Stimulated activated CD4-positive, alpha-beta T cell treated with anti-CD3 and anti-CD28 coated beads, Interleukin-2, amount 100 ng/mL, for 48 hours (primary cell): ENCODE results near the gene DAB1.
"Not testable (repeated sequence)": the region's sequence is repeated elsewhere in the genome, so short reads cannot be mapped to it uniquely, and the experiment has no call there.

ENCODE experiments used
- DNase-seq, 2 donors: peaks; one replicate each; pipeline ENCODE4 v3.0.0-alpha.2; 2020

The DAB1 gene

DNA sequence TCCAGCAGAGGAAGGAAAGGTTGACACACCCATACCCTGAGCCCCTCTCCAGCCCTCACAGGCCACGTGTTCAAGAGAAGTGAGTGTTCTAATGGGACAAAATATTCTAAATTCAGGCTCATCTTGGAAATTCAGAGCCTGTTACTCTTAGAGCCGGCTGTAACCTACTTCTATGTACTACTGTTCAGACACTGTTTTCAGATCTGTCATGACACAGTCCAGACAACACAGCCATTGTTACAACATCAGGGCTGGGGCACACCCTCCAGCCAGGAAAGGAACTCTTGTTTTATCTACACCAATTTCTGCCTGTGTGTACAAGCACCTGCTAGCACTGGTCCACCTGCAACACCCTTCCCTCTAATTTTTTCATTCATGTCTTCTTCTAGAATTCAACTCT lies 312.7 kb downstream of the DAB1 start:
- no peak for DNase-seq

DNA sequence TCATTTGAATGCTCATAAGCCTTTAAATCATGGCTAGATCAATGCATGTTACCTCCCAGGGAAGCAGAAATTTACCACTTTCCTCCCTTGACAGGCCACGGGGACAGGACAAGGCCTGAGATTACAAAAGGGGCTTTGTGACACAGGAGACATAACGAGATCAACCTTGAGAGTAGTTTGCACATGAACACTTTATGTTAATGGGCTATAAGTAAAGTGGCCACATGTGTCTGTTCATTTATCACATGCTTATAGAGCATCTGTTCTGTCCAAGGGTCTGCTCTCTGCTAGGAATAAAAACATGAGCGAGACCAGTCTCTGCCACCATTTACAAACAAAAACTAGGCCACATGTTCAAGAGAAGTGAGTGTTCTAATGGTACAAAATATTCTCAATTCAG lies 314.0 kb downstream of the DAB1 start:
- DNase-seq, result no peak

DNA sequence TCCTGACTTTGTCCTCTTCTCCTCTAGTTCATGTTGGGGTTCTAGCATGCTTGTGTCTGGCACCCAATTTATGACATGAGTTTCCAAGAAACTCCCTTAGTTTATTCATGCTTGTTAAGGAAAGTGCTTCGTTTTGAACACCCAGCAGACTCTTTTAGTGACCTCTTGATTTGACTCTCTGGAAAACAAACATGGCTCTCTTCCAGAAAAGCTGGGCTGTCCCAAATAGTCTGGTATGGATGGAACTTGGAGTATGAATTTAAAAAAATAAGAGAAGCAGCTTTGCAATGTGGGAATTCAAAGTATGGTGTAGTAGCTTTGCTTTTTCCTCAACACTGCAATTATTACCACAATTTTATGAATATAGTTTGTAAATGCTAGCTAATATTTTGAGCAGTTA lies 314.6 kb downstream of the DAB1 start:
- DNase-seq, result no peak

DNA sequence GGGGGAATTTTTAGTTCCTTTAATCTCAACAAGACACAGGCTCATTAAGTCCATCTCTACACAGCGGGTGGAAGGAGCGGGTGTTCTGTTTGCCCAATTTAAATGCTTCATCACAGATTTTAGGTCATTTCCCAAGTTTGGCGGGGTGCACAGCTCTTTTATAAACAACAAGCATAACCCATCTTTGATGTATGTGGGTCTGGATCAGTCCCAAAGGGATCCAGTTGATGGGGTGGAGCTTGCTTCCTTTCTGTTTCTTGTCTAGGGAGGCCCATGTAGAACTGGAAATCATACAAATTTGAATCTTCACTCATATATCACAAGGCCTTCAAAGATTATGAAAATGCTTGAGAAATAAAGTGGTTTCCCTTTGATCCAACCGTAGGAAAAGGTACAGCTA lies 317.6 kb downstream of the DAB1 start:
- no peak for DNase-seq

DNA sequence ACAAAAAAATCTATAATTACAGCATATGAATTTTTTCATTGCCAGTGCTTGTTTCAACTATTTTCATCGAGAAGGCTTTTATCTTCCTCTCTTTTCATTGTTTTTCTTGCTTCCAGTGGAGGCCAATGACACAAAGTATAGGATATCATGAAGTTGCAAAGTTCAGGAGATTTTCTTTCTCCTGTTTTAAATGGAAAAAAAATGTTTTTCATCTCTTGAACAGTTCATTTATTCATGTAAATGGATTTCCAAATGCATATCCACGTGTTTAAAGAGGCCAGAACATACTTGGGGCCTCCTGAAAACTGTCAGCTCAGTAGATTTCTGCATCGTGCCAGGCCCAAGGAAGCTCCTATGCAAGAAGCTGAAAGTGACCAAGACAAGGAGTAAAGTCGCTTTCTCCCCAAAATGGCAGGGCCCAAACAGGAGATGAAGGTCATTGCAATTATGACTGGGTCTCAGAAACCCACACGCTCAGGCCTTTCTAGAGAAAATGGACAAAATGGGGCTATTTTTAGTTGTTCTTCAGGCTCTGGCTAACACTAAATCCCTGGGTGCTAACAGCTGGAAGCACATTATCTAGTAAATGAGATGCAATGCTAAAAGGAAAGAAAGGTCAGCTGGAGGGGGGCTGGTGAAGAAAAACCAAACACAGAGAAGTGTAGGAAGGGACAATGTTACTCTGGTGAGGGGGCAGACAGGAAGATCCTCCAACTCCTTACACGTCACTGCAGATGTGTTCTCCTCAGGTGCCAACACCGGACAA lies 321.1 kb downstream of the DAB1 start:
- DNase-seq, result no peak

DNA sequence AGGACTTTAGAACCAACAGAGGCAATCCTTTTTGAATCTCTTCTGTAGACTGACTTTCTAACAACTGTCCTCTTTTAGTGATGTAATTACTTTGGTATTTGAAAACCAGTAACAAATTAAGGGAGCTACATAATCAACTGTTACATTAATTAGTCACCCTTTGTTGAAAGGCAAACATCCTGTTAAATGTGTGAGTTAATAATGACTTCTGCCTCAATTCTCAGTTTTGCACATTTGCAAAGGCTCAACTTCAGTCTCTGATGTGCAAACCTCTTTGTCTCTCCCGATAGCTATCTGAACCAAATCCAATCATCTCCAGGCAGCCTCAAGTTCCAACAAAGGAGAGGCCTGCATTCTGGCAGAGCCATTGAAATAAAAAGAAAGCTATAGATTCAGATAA lies 322.7 kb downstream of the DAB1 start:
- DNase-seq, result no peak

DNA sequence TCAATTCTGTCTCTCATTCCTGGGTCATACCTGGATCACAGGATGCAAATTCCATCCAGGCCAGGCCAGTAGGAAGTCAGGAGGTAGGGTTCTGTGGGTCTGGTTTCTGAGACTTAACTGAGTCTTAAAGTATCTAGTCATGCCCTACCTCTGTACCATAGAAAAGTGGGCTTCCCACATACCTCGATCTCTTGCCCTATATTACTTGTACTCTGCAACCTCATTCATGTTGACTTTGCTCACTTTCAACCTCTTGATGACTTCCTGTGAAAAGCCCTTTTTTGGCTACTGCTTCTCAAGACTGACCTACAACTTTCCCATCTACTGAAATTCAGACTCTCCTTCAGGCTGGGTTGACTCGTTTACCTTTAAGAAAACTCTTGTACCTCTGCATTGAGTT lies 329.1 kb downstream of the DAB1 start:
- DNase-seq, result no peak

DNA sequence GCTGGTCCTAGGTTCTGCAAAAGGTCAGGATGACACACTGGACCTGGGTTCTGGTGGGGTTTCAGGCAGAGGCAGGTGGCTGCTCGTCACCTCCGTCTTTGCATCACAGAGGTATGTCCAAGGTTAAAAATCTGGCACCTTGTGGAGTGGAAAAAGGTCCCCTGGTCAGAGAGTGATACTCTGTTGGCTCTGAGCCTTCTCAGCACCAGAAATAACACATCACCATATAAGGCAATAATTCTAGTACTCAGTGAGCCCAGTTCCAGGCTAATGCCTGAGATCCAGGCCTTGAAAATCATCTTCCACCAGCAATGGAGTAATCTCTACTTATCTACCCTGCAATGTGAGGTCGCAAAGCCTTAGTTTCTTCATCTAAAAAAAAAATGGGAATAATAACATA lies 330.7 kb downstream of the DAB1 start:
- no peak for DNase-seq

DNA sequence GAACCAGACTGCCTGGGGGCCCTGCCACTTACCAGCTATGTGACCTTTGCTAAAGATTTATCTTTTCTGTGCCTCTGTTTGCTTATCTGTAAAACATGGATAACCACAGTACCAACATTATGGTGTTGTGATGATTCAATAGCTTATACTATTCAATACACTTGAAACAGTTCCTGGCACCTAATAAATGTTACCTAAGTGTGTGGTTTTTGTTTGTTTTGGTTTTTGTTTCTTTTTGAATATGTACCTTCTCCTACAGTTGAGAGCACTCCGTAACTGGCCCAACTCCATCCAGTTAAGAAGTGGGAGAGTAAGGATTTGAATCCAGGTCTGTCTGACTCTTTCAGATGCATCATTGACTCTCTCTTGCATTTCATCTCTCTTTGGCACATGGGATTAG lies 332.2 kb downstream of the DAB1 start:
- no peak for DNase-seq

DNA sequence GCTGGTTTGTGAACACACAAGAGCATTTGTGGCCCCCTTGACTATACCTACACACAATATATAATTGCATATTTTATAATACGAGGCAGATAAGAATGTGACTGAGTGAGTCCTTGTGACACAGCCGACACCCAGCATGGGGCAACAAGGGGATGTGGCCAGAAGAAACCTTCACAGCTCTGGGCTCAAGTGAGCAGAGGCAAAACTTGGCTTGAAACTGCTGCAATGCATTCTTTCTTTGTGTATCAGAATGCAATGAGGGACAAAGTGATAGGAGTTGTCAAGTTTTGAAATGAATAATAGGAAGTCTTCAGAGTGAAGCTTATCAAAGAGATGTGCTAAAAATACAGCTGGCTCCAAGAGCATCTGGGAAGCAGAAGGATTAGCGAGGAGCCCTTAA lies 334.0 kb downstream of the DAB1 start:
- no peak for DNase-seq

DNA sequence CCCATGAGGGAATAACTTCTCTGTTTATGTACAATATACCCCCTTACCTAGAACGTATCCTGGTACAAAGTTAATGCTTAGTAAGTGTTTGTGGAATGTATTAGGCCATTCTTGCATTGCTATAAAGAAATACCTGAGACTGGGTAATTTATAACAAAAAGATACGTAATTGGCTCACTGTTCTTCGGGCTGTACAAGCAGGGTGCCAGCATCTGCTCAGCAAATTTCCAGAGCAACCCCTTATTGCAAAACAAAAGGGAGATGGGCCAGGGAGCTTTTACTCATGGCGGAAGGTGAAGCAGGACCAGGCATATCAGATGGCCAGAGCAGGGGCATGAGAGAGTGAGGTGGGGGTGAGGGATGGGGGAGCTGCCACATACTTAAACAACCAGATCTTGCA lies 334.6 kb downstream of the DAB1 start:
- DNase-seq, result no peak

DNA sequence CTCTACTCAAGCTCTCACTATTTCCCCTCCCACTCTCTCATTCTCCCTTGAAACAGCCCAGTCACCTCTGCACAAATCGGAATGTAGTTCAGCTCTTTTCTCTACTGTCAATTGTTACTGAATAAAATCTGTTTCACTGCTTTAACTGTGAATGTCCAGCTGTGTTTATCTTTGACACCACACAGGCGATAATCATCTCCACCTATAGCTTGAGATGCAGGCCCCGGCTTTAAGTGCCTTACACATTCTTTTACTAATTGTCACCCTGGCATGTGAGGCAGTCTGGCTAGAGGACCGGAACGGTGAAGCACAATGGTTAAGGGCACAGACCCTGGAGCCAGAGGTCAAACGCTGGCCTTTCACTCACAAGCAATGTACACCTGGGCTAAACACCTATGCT lies 335.2 kb downstream of the DAB1 start:
- DNase-seq, result no peak

DNA sequence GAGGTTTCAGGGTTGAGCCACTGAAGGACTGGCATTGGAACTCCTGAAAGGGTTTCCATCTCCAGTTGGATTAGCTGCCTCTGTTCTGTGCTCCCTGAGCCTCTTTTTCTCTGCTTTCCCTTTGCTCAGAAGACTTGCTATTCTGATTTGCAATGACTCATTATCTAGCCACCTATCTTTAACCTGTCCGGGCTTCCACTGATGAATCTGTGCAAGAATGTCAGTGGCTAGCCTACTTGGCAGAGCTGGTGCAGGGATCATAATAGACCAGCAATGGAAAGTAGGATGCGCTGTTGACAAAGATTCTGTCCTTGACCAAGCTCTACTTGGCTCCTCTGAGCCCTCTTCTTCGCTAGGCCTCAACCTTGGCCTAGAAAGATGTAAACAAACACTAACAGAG lies 336.2 kb downstream of the DAB1 start:
- DNase-seq, result not testable (repeated sequence)

DNA sequence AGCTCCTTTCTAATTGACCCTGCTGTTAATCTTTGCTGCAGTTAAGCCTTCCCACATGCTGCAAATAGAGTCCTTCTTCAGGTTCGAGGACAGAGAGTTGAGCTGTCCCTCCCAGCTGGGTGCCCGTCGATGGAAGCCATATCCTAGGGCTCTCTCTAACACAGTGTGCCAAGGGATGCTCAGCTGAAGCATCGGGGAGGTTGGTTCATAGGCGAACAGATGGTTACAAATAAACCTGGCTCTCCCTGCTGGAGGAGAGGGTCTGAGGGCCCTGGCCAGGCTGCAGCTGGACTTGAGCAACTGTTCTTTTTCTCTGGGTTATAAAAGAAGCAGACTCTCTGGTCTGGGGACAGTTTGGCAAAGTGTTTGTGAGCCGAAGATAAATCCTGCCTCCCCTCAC lies 337.7 kb downstream of the DAB1 start:
- no peak for DNase-seq

DNA sequence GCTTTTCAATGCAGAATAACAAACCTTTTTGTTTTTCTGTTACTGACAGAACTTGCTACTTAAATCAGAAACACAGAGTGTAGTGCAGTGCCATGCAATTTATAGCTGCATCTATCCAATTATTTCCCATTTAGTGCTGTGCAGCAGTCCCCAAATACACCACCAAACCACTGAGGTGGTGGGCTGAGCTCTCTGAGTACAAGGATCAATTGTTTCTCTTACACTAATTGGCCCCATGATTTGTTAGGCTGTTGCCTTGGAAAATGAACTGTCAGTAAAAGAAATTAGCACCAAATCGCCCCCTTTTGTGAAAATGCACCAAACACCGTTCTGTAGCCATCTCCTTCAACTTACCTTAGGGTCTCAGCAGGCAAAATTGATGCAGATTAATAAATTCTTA lies 339.2 kb downstream of the DAB1 start:
- no peak for DNase-seq

DNA sequence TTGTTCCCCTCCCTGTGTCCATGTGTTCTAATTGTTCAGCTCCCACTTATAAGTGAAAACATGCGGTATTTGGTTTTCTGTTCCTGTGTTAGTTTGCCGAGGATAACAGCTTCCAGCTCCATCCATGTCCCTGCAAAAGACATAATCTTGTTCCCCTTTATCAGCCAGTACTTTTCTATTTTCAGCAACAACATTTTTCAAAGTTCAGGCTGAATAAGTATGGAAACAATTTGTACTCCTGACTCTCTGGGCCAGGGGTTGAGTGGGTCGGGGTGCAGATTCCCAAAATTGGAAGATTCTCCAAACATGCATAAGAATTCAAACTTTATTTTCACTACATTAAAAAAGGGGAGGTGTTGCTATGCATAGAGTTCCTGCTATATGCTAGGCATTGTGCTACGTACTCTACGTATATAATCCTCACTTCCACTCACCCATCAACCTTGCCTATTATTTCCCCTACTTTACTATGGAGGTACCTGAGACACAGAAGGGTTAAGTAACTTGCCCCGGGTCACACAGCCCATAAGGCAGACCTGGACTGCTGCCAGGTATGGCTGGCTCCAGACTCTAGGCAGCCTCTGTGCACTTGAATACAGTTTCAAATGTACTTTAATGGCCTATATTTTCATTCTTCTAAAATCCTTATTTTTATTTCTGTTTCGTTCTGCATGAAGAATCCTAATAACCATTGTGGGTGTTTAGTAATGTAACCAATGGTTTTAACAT lies 341.0 kb downstream of the DAB1 start:
- no peak for DNase-seq

DNA sequence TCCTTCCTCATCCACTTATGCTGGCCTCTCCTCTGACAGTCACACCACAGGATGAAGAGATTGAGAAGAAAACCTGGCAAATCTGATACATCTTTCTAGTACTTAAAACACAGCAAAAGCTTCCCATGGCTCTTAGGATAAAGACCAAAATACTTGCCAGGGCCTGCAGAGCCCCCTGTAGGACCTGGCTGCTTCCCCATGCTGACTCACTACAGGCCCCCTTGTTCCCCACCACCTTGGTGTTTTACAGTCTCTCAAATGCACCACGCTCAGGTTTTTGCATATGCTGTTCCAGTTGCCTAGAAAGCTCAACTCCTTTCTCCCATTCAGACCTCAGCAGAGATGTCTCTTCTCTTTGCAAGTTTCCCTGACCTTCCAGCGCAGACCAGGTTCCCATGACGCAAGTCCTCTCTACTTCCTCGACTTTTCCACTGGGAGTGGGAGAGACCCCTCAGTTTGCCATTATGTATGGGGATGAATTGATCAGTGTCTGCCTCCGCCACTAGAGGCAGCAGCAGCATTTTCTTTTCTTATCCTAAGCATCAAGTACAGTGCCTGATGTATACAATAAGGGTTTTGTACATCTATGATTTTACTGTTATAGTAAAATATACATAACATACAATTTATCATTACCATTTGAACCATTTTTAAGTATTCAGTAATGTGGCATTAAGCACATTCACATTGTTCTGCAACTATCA lies 344.3 kb downstream of the DAB1 start:
- DNase-seq, result no peak

DNA sequence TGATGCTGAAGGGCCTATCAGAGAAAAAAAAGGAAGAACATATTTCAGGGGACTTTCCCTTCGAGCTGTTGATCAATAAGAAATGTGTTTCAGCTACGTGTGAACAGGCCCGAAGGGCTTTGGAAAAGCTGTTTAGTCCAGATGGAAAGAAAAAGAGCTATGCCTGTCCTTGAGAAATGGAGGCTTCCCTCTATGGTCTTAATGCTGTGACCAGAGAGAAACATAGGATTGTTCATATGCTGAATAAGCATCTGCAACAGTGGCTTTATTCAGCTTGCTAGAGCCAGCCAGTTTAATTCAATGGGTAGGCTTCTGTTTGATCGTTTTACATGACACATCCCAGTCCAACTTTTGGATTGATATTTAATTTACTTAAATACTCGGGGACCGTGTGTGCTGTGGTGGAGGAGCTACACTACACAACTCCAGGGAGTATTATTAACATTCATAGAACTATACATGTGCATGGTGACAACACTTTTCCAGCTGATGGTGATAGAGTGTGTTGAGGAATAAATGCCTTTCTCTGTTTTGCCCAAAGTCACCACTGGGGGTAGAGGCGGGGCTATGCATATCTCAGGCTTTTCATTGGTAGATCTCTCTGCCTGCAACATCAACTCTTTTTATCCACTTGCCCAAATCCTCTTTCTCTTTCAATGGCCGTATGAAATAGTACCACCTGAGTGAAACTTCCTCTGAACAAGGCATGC lies 351.3 kb downstream of the DAB1 start:
- no peak for DNase-seq

DNA sequence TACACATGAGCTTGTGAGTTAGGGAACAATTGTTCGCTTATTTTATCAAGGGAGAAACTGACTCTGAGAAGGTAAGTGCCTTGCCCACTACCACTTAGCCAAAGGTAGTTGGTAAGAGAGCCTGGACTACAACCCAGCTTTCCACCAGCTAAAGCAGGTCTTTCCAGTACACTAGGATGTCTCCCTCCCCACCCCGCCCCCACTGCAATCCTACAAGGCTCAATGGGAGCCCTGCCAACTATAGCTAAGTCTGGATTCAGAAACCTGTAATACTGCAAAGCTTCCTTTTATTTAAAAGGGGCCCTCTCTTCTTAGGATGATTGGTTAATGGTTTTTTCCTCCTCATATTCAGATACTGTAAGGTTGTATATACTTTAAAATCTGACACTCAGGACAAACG lies 356.0 kb downstream of the DAB1 start:
- no peak for DNase-seq

DNA sequence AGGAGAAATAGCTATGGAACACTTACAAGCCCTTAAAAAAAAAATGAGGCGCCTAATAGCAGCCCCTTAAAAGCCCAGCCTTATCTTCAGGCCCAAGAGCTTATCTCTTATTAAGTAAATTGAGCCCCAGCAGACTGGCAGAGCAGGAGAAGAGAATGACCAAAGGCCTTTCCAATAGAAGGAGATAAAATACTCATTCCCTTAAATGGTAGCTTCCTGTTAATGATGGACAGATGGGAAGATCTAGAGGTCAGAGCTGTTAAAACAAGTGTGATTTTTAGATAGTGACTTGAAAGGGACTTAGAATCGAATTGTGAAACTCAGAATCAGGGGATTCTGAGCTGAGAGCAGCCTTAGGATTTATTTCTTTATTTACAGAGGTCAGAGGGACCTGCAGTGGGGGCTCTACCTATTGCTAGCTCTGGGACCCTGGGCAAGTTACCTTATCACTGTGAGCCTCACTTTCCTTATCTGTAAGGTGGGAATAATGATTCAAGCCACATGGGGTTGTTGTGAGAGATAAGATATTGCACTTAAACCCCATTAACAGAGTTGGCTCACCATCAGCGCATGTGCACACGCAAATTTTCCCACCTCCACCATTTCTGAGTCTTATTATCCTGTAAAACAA lies 356.8 kb downstream of the DAB1 start:
- DNase-seq, result no peak

DNA sequence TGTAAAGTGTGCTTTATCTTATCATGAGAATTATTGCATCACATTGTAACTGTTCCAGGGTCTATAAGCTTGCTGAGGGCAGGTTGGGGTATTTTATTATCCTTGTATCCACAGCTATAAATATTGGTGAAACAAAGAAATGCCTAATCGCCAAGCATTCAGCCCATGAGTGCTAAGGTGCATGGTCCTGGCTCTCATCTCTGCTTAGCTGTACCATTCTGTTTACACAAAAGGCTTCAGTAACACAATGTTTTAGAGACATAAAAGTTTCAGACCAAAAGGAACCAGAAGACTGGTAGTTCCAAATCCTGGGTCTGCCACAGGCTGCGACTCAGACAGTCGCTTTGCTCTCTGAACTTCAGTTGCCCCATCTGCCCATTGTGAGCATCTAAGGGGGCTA lies 358.4 kb downstream of the DAB1 start:
- no peak for DNase-seq

DNA sequence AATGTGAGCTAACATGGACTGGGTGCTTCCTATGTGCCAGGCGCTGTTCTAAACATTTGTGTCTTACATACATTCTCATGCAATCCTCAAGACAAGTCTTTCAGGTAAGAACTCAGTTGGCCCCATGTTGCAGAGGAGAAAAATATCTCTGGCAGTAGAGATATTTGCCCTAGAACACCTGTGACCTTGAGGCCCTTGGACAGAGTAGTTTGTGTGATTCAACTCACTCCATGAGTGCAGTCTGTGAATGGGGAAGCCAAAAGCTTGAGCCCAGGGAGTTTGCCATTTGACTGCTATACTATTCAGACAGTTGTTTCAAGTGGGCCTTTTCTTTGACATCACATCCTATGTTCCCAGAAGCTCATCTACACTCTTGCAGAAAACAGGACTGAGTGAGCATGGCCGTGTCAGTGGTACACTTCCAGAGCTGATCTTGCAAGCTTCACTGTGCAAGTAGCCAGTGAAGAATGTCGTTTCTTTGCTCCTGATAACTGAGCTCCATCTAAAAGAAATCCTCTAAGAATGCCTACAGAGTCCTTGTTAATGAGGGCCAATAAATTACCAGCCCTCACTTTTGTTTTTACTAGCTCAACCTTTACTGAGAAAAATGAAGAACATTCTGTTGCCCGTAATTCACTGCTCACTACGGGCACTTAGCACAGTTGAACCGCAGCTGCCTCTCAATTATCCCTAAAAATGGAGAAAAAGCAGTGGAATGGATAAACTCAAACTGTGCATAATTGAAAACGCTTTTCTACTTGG lies 359.3 kb downstream of the DAB1 start:
- DNase-seq, result no peak
